ENCODE results near the gene CCDC27. TPM values are rescaled to one million over a fixed set of nuclear protein-coding genes. Genes with fewer than 3 reads are reported as not detected.

The CCDC27 gene
- total RNA-seq, 4 donors from 2014 or later: not detected

GRCh38 chr1:3814771-3815561 is 62.7 kb downstream of the CCDC27 start:
- peaks cover 0 to 24% (median 0%) of the 10 kb centered on the region in 3 donors for H3K36me3 ChIP-seq
- H3K4me3 ChIP-seq: no peak overlapping the region
- no peaks in the 10 kb centered on the region for H3K9me3 ChIP-seq
- TF ChIP-seq CTCF (IDR thresholded peaks at IDR 0.05) (no peak), POLR2A (IDR thresholded peaks at IDR 0.05) (no peak)
- H3K4me1 ChIP-seq: no peaks in the 10 kb centered on the region
- no peak for DNase-seq
- H3K27me3 ChIP-seq: no peaks in the 10 kb centered on the region
- no peak overlapping the region for H3K27ac ChIP-seq

- TF ChIP-seq POLR2A (IDR thresholded peaks at IDR 0.05) (no peak), CTCF (IDR thresholded peaks at IDR 0.05) (no peak)
- Histone ChIP-seq H3K27me3 (no peaks in the 10 kb centered on the region), H3K27ac (no peak overlapping the region), H3K9me3 (no peaks in the 10 kb centered on the region), H3K4me3 (no peak overlapping the region), H3K36me3 (peaks cover 0 to 40% (median 0%) of the 10 kb centered on the region in 3 donors), H3K4me1 (no peaks in the 10 kb centered on the region)
- no peak for DNase-seq
These were observed 64.3 kb downstream of the CCDC27 start for GRCh38 chr1:3816331-3817137.

- no peaks in the 10 kb centered on the region for H3K9me3 ChIP-seq
- H3K4me3 ChIP-seq: no peak overlapping the region
- no peak for TF ChIP-seq CTCF (IDR thresholded peaks at IDR 0.05)
- no peak for TF ChIP-seq POLR2A (IDR thresholded peaks at IDR 0.05)
- DNase-seq: no peak
- H3K27ac ChIP-seq: no peak overlapping the region
- H3K36me3 ChIP-seq: peaks cover 0 to 45% (median 0%) of the 10 kb centered on the region in 3 donors
- H3K4me1 ChIP-seq: no peaks in the 10 kb centered on the region
- H3K27me3 ChIP-seq: no peaks in the 10 kb centered on the region
These were observed 65.0 kb downstream of the CCDC27 start for GRCh38 chr1:3817138-3817740.

GRCh38 chr1:3817821-3818597 is 65.8 kb downstream of the CCDC27 start:
- no peak overlapping the region for H3K4me3 ChIP-seq
- no peaks in the 10 kb centered on the region for H3K27me3 ChIP-seq
- no peaks in the 10 kb centered on the region for H3K4me1 ChIP-seq
- peaks cover 0 to 53% (median 0%) of the 10 kb centered on the region in 3 donors for H3K36me3 ChIP-seq
- DNase-seq: no peak
- TF ChIP-seq CTCF (IDR thresholded peaks at IDR 0.05) (no peak), POLR2A (IDR thresholded peaks at IDR 0.05) (no peak)
- no peak overlapping the region for H3K27ac ChIP-seq
- H3K9me3 ChIP-seq: no peaks in the 10 kb centered on the region

GRCh38 chr1:3819771-3820200 is 67.5 kb downstream of the CCDC27 start:
- H3K4me3 ChIP-seq: no peak overlapping the region
- H3K36me3 ChIP-seq: peaks cover 0 to 58% (median 0%) of the 10 kb centered on the region in 3 donors
- no peaks in the 10 kb centered on the region for H3K27me3 ChIP-seq
- H3K4me1 ChIP-seq: no peaks in the 10 kb centered on the region
- TF ChIP-seq CTCF (IDR thresholded peaks at IDR 0.05) (no peak), POLR2A (IDR thresholded peaks at IDR 0.05) (no peak)
- no peak overlapping the region for H3K27ac ChIP-seq
- no peak for DNase-seq
- H3K9me3 ChIP-seq: no peaks in the 10 kb centered on the region

Measured in Peyer's patch (tissue), 4 donors.